SK-N-SH (cell line): ENCODE data around the gene TMEM187. TPM values are rescaled to one million over a fixed set of nuclear protein-coding genes. Genes with fewer than 3 reads are reported as not detected.

Experiments used
- CTCF ChIA-PET: fragments of 300-600, 350-600 bp; formaldehyde crosslinking; extraction: SDS; loops from one replicate; lab custom pipeline; 2021; lab: Yijun Ruan, JAX
- POLR2A ChIA-PET: fragments of 350-600 bp; sonication (Branson Sonifier 250); formaldehyde crosslinking; extraction: SDS; loops from one replicate; lab custom pipeline; 2020; ENCODE audit warnings: antibody characterized with exemption, inconsistent platforms; lab: Yijun Ruan, JAX
- DNase-seq: peaks from one replicate; pipeline ENCODE4 v3.0.0; 2012
- H2AFZ ChIP-seq: fragments of 200-600 bp; sonication (generic); 2 replicates; pipeline ENCODE4 v1.8.1; 2016; ENCODE audit warnings: antibody characterized with exemption, mild to moderate bottlenecking, low read depth
- H3F3A ChIP-seq: fragments of 200-600 bp; sonication (generic); replicated peaks from 2 replicates; pipeline ENCODE3; 2016; ENCODE audit warnings: antibody characterized with exemption, mild to moderate bottlenecking; ENCODE audit not compliant: insufficient read depth
- H3K27ac ChIP-seq, 2 experiments: fragments of 200-500 bp in 1 of 2; fragments of 200-600 bp in 1 of 2; sonication (Bioruptor generic) in 1 of 2; sonication (generic), shearing (Covaris generic) in 1 of 2; 2 replicates each; pipeline versions ENCODE4 v1.5.1 to v1.6.1; 2014 to 2016; ENCODE audit warnings: low read depth in 2 of 2, inconsistent platforms in 1 of 2, low read length in 1 of 2, mild to moderate bottlenecking in 1 of 2, mixed read lengths in 1 of 2
- H3K27me3 ChIP-seq: fragments of 200-600 bp; sonication (generic), shearing (Covaris generic); 2 replicates; pipeline ENCODE4 v1.6.1; 2016; ENCODE audit warnings: mixed run types; ENCODE audit not compliant: insufficient read depth
- H3K36me3 ChIP-seq, 2 experiments: fragments of 200-500 bp in 1 of 2; fragments of 200-600 bp in 1 of 2; sonication (Bioruptor generic) in 1 of 2; sonication (generic) in 1 of 2; replicated peaks in 1 of 2; 2 replicates each; pipeline versions ENCODE3 to v1.5.1; 2014 to 2016; ENCODE audit warnings: low read length in 1 of 2, mild to moderate bottlenecking in 1 of 2; ENCODE audit not compliant: insufficient read depth in 2 of 2, control insufficient read depth in 1 of 2
- H3K4me1 ChIP-seq, 2 experiments: fragments of 200-500 bp in 1 of 2; fragments of 200-600 bp in 1 of 2; sonication (Bioruptor generic) in 1 of 2; sonication (generic), shearing (Covaris generic) in 1 of 2; 2 replicates each; pipeline versions ENCODE4 v1.5.1 to v1.6.1; 2014 to 2016; ENCODE audit warnings: low read depth in 1 of 2, low read length in 1 of 2, mixed run types in 1 of 2; ENCODE audit not compliant: insufficient read depth in 2 of 2, control insufficient read depth in 1 of 2
- H3K4me2 ChIP-seq: fragments of 200-600 bp; sonication (generic), shearing (Covaris generic); 2 replicates; pipeline ENCODE4 v1.6.1; 2017; ENCODE audit warnings: mixed run types
- H3K4me3 ChIP-seq, 2 experiments: fragments of 200-500 bp in 1 of 2; fragments of 200-600 bp in 1 of 2; sonication (Bioruptor generic) in 1 of 2; sonication (generic), shearing (Covaris generic) in 1 of 2; 2 replicates each; pipeline versions ENCODE4 v1.5.1 to v1.8.1; 2014 to 2016; ENCODE audit warnings: low read depth in 2 of 2, inconsistent platforms in 1 of 2, low read length in 1 of 2, mild to moderate bottlenecking in 1 of 2, mixed read lengths in 1 of 2, moderate library complexity in 1 of 2
- H3K79me2 ChIP-seq: fragments of 200-600 bp; sonication (generic); 2 replicates; pipeline ENCODE4 v1.8.1; 2017; ENCODE audit warnings: mild to moderate bottlenecking; ENCODE audit not compliant: insufficient read depth
- H3K9ac ChIP-seq: fragments of 200-600 bp; sonication (generic); 2 replicates; pipeline ENCODE4 v1.6.1; 2017; ENCODE audit warnings: mixed run types
- H3K9me2 ChIP-seq: fragments of 200-600 bp; sonication (generic); 2 replicates; pipeline ENCODE4 v1.6.1; 2017; ENCODE audit warnings: mixed run types
- H3K9me3 ChIP-seq: fragments of 200-600 bp; sonication (generic); 2 replicates; pipeline ENCODE4 v1.6.1; 2017; ENCODE audit warnings: mixed run types, mild to moderate bottlenecking, moderate library complexity
- H4K20me1 ChIP-seq: fragments of 200-600 bp; sonication (generic); 2 replicates; pipeline ENCODE4 v1.6.1; 2017; ENCODE audit warnings: mild to moderate bottlenecking, mixed run types; ENCODE audit not compliant: insufficient read depth
- CHD2 ChIP-seq: fragments of 150-350 bp; IDR thresholded peaks from 2 replicates; pipeline ENCODE4 v1.6.1; 2018; ENCODE audit warnings: low read length; ENCODE audit not compliant: partially characterized antibody
- ELF1 ChIP-seq: IDR thresholded peaks from 2 replicates; pipeline ENCODE4 v1.4.0; 2012
- EP300 ChIP-seq, 2 experiments: IDR thresholded peaks; 2 replicates each; pipeline versions ENCODE4 v1.4.0 to v1.6.1; 2012; ENCODE audit warnings: borderline replicate concordance in 1 of 2, low read depth in 1 of 2, low read length in 1 of 2
- FOSL2 ChIP-seq: IDR thresholded peaks from 2 replicates; pipeline ENCODE4 v1.4.0; 2012; ENCODE audit warnings: low read depth, mild to moderate bottlenecking, moderate library complexity, borderline replicate concordance
- MAX ChIP-seq: IDR thresholded peaks from 2 replicates; pipeline ENCODE4 v1.4.0; 2012; ENCODE audit warnings: low read depth
- MEF2A ChIP-seq: IDR thresholded peaks from 2 replicates; pipeline ENCODE4 v1.4.0; 2012; ENCODE audit warnings: low read depth, borderline replicate concordance
- MXI1 ChIP-seq: IDR thresholded peaks from 2 replicates; pipeline ENCODE4 v1.6.1; 2012; ENCODE audit warnings: mild to moderate bottlenecking, low read depth, low read length, improper control_type of control experiment
- NFIC ChIP-seq: IDR thresholded peaks from 2 replicates; pipeline ENCODE4 v1.4.0; 2012; ENCODE audit warnings: borderline replicate concordance
- POLR2AphosphoS5 ChIP-seq: IDR thresholded peaks from 2 replicates; pipeline ENCODE4 v1.6.1; 2012; ENCODE audit warnings: low read depth, low read length
- RCOR1 ChIP-seq: fragments of 150-350 bp; IDR thresholded peaks from 2 replicates; pipeline ENCODE4 v1.6.1; 2017; ENCODE audit warnings: antibody characterized with exemption, low read length
- REST ChIP-seq: IDR thresholded peaks from 2 replicates; pipeline ENCODE4 v1.6.1; 2012; ENCODE audit warnings: mild to moderate bottlenecking, low read depth, low read length, moderate library complexity
- RFX5 ChIP-seq: IDR thresholded peaks from 2 replicates; pipeline ENCODE4 v1.6.1; 2012; ENCODE audit warnings: mild to moderate bottlenecking, improper control_type of control experiment, low read length
- RXRA ChIP-seq: IDR thresholded peaks from 2 replicates; pipeline ENCODE4 v1.4.0; 2012; ENCODE audit warnings: low read depth, mild to moderate bottlenecking, borderline replicate concordance
- TEAD4 ChIP-seq: IDR thresholded peaks from 2 replicates; pipeline ENCODE4 v1.4.0; 2012; ENCODE audit warnings: mild to moderate bottlenecking, borderline replicate concordance; ENCODE audit not compliant: insufficient read depth
- USF2 ChIP-seq: fragments of 150-350 bp; IDR thresholded peaks from 2 replicates; pipeline ENCODE4 v1.6.1; 2017; ENCODE audit warnings: antibody characterized with exemption, low read length, low read depth, borderline replicate concordance
- YY1 ChIP-seq: IDR thresholded peaks from 2 replicates; pipeline ENCODE4 v1.4.0; 2012; ENCODE audit warnings: low read depth, mild to moderate bottlenecking
- WGBS: methylation state at CpG from one replicate; pipeline ENCODE4 v1.1.6; 2017; ENCODE audit warnings: low lambda C conversion rate; 5-methylcytosine and 5-hydroxymethylcytosine counted together
- polyA plus RNA-seq, 3 experiments: library from polyadenylated mRNA; depleted of rRNA; stranded (reverse); fragments of >200 nt; gene quantifications; 2 replicates each; pipeline ENCODE4 v1.2.3, GENCODE V29; 2012
- TF ChIP-seq, protein P1 (sequence below): IDR thresholded peaks from 2 replicates; pipeline ENCODE4 v1.4.0; 2012; ENCODE audit warnings: low read depth, borderline replicate concordance
- TF ChIP-seq, protein P2 (sequence below): fragments of 200-600 bp; sonication (generic); IDR thresholded peaks from 2 replicates; pipeline ENCODE4 v1.6.1; 2017; ENCODE audit warnings: antibody characterized with exemption, mild to moderate bottlenecking, moderate library complexity

TMEM187 gene
- polyA plus RNA-seq, 1 of the 3 experiments (the other 2 are of a cell fraction) = 10.9 TPM

- 96% methylated on average over 19 of the region's 32 CpGs for WGBS
- Histone ChIP-seq H3K4me2 (no peak overlapping the region), H3K9me2 (no peaks in the 10 kb centered on the region), H4K20me1 (peaks cover 5% of the 10 kb centered on the region; the same call in 1 of the 2 replicates), H3K36me3 (peaks cover 13 to 96% of the 10 kb centered on the region in 2 experiments), H3K4me1 (no peaks in the 10 kb centered on the region; a peak in 1 of 4 replicates), H3K27me3 (no peaks in the 10 kb centered on the region), H3K9me3 (no peaks in the 10 kb centered on the region), H3K4me3 (no peak overlapping the region), H3F3A (peaks cover 16% of the 10 kb centered on the region), H3K9ac (no peak overlapping the region), H2AFZ (no peak overlapping the region), H3K27ac (no peak overlapping the region), H3K79me2 (no peaks in the 10 kb centered on the region)
- POLR2A ChIA-PET = no interaction called here
- DNase-seq = no peak
- TF ChIP-seq, protein P1, sequence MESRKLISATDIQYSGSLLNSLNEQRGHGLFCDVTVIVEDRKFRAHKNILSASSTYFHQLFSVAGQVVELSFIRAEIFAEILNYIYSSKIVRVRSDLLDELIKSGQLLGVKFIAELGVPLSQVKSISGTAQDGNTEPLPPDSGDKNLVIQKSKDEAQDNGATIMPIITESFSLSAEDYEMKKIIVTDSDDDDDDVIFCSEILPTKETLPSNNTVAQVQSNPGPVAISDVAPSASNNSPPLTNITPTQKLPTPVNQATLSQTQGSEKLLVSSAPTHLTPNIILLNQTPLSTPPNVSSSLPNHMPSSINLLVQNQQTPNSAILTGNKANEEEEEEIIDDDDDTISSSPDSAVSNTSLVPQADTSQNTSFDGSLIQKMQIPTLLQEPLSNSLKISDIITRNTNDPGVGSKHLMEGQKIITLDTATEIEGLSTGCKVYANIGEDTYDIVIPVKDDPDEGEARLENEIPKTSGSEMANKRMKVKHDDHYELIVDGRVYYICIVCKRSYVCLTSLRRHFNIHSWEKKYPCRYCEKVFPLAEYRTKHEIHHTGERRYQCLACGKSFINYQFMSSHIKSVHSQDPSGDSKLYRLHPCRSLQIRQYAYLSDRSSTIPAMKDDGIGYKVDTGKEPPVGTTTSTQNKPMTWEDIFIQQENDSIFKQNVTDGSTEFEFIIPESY = no peak
- TF ChIP-seq YY1 (no peak), FOSL2 (no peak), RXRA (no peak), MAX (no peak), REST (no peak), CHD2 (no peak), MXI1 (no peak), RFX5 (no peak), TEAD4 (no peak), RCOR1 (no peak), EP300 (IDR thresholded peaks at IDR 0.05; ENCODE audit: borderline replicate concordance in 1 of 2, low read depth in 1 of 2, low read length in 1 of 2) (no peak), USF2 (no peak), MEF2A (no peak), NFIC (no peak), ELF1 (no peak), POLR2AphosphoS5 (no peak; the same call in 1 of the 2 replicates)
- TF ChIP-seq, protein P2, sequence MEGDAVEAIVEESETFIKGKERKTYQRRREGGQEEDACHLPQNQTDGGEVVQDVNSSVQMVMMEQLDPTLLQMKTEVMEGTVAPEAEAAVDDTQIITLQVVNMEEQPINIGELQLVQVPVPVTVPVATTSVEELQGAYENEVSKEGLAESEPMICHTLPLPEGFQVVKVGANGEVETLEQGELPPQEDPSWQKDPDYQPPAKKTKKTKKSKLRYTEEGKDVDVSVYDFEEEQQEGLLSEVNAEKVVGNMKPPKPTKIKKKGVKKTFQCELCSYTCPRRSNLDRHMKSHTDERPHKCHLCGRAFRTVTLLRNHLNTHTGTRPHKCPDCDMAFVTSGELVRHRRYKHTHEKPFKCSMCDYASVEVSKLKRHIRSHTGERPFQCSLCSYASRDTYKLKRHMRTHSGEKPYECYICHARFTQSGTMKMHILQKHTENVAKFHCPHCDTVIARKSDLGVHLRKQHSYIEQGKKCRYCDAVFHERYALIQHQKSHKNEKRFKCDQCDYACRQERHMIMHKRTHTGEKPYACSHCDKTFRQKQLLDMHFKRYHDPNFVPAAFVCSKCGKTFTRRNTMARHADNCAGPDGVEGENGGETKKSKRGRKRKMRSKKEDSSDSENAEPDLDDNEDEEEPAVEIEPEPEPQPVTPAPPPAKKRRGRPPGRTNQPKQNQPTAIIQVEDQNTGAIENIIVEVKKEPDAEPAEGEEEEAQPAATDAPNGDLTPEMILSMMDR = no peak
- CTCF ChIA-PET = interaction anchor here (0.5 to 11.8 kb wide), 12 partner anchors 8 to 398 kb away, joined by 3 to 271 read pairs (median 5); partner anchors contain the start of genes ARHGAP4, HCFC1, NAA10 and PLXNB3
Measured at GRCh38 chrX:153952373-153953026, 20.1 kb upstream of the TMEM187 start.
